K562 (cell line): Measurements from ENCODE around the gene FCHSD1. TPM values are rescaled to one million over a fixed set of nuclear protein-coding genes. Genes with fewer than 3 reads are reported as not detected.

ENCODE experiments used
- CBFA2T2 ChIP-seq: fragments of 450-650 bp; conservative IDR thresholded peaks from 2 replicates; pipeline ENCODE4 v1.6.1; 2017; ENCODE audit warnings: mild to moderate bottlenecking
- DMBX1 ChIP-seq: fragments of 250-450 bp; sonication (Bioruptor Pico); IDR thresholded peaks from 2 replicates; pipeline ENCODE4 v1.8.0; 2022; ENCODE audit warnings: inconsistent platforms, mild to moderate bottlenecking, moderate library complexity, borderline replicate concordance
- FOXP1 ChIP-seq: sonication (generic); formaldehyde crosslinking; IDR thresholded peaks from 2 replicates; pipeline ENCODE4 v1.8.0; 2022; ENCODE audit warnings: mild to moderate bottlenecking, missing genetic modification reagents
- GTF2A2 ChIP-seq: IDR thresholded peaks from 2 replicates; pipeline ENCODE4 v1.6.1; 2016; ENCODE audit warnings: mild to moderate bottlenecking, missing genetic modification characterization, missing compliant biosample characterization
- KDM1A ChIP-seq, 2 experiments: fragments of 450-650 bp; IDR thresholded peaks; 2 replicates each; pipeline ENCODE4 v1.6.1; 2016; ENCODE audit warnings: mild to moderate bottlenecking in 2 of 2
- MAZ ChIP-seq, 2 experiments: fragments of 450-650 bp in 1 of 2; sonication (generic) in 1 of 2; formaldehyde crosslinking; IDR thresholded peaks in 1 of 2; conservative IDR thresholded peaks in 1 of 2; 2 replicates each; pipeline versions ENCODE4 v1.4.0 to v1.5.0; 2020; ENCODE audit warnings: mild to moderate bottlenecking in 1 of 2, missing genetic modification reagents in 1 of 2
- MEIS2 ChIP-seq: fragments of 450-650 bp; IDR thresholded peaks from 2 replicates; pipeline ENCODE4 v1.6.1; 2014; ENCODE audit warnings: mild to moderate bottlenecking; ENCODE audit not compliant: partially characterized antibody
- POLR2AphosphoS5 ChIP-seq: IDR thresholded peaks from 2 replicates; pipeline ENCODE4 v1.6.1; 2011; ENCODE audit warnings: mild to moderate bottlenecking, low read depth, low read length, moderate library complexity; ENCODE audit not compliant: control insufficient read depth, insufficient read depth
- SAFB ChIP-seq: fragments of 200-400 bp; formaldehyde crosslinking; IDR thresholded peaks from 2 replicates; pipeline ENCODE4 v1.6.1; 2017; ENCODE audit warnings: low read depth, low read length, borderline replicate concordance
- SMARCA4 ChIP-seq: fragments of 450-650 bp; IDR thresholded peaks from 2 replicates; pipeline ENCODE4 v1.6.1; 2016
- SMARCE1 ChIP-seq: fragments of 450-650 bp; IDR thresholded peaks from 2 replicates; pipeline ENCODE4 v1.7.1; 2016; ENCODE audit warnings: mild to moderate bottlenecking
- TCF3 ChIP-seq: sonication (generic); formaldehyde crosslinking; IDR thresholded peaks from 2 replicates; pipeline ENCODE4 v1.4.0; 2020; ENCODE audit warnings: mild to moderate bottlenecking, missing genetic modification reagents
- ZNF347 ChIP-seq: fragments of 450-650 bp; formaldehyde crosslinking; IDR thresholded peaks from 2 replicates; pipeline ENCODE4 v1.4.0; 2020; ENCODE audit warnings: low read depth, mild to moderate bottlenecking, moderate library complexity
- ZNF589 ChIP-seq: fragments of 200-800 bp; sonication (Bioruptor generic); IDR thresholded peaks from 2 replicates; pipeline ENCODE4 v1.6.1; 2016; ENCODE audit warnings: low read depth, missing genetic modification characterization, missing compliant biosample characterization
- polyA plus RNA-seq, 8 experiments: library from polyadenylated mRNA; depleted of rRNA in 4 of 8; stranded (reverse) in 5 of 8; unstranded in 3 of 8; fragments of >200 nt; fragmentation: Nextera tagmentation in 2 of 8; fragmentation: Illumina TruSeq in 1 of 8; extraction: Ambion mirVana in 2 of 8; extraction: Trizol in 1 of 8; gene quantifications; 2 replicates each; pipeline versions ENCODE4 v1.2.1 to v1.2.3, GENCODE V29; 2011 to 2014; ENCODE audit warnings: inconsistent platforms in 1 of 8, missing spikeins in 1 of 8
- total RNA-seq, 7 experiments: library from RNA; depleted of rRNA in 6 of 7; stranded (reverse); fragments of >200 nt in 6 of 7; fragmentation: Illumina TruSeq in 2 of 7; extraction: Trizol in 2 of 7; gene quantifications; 2 replicates each; pipeline versions ENCODE4 v1.2.1 to v1.2.3, GENCODE V29; 2011 to 2021; ENCODE audit warnings: low replicate concordance in 1 of 7
- TF ChIP-seq, protein P1 (sequence below), 2 experiments: fragments of 450-650 bp in 1 of 2; sonication (generic) in 1 of 2; formaldehyde crosslinking in 1 of 2; IDR thresholded peaks; 2 replicates each; pipeline versions ENCODE4 v1.7.1 to v1.9.0; 2016 to 2022; ENCODE audit warnings: inconsistent platforms in 1 of 2, mild to moderate bottlenecking in 1 of 2, missing genetic modification reagents in 1 of 2
- TF ChIP-seq, protein P2 (sequence below): sonication (generic); formaldehyde crosslinking; IDR thresholded peaks from 2 replicates; pipeline ENCODE4 v1.8.0; 2022; ENCODE audit warnings: mild to moderate bottlenecking, missing genetic modification reagents

FCHSD1 gene
- total and polyA plus RNA-seq, 9 of the 15 experiments (the other 6 are each of a cell fraction or from before 2014, with no cell fraction given) = 0.35 to 37.5 (median 13.6) TPM

DNA sequence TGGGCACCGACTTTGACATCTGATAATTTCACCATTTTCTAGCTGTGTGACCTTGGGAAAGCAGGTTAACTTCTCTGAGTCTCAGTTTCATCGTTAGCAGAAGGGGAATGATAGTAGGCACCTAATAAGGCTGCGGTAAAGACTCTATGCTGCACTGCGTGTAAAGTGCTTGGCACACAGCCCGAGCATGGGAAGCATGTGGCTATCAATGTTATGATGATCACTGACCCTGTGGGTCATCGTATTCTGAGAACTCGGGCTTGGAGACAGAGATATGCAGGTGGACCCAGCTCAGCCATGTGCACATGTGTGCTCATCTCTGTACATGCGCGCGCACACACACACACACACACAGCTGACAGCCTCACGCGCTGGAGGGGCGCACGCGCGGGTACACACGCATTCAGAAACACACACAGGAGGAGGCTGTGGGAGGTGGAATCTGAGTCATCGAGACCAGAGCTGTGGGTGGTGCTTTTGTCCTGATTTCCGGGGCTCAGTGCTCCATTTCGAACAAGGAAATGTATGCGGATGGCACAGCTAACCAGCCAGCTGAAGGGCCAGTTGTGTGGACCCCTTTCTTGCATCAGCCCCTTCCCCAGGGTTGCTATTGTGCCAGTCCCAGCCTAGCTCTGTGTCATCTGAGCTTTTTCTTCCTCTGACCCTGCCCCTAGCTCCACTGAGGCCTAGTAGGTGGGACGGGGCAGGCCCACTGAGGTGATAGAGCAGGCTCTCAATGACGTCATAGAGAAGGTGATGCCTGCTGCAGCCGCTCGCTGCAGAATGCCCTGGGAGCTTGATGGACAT is 41.9 kb upstream of the FCHSD1 start (continued):
- TF ChIP-seq, protein P1, sequence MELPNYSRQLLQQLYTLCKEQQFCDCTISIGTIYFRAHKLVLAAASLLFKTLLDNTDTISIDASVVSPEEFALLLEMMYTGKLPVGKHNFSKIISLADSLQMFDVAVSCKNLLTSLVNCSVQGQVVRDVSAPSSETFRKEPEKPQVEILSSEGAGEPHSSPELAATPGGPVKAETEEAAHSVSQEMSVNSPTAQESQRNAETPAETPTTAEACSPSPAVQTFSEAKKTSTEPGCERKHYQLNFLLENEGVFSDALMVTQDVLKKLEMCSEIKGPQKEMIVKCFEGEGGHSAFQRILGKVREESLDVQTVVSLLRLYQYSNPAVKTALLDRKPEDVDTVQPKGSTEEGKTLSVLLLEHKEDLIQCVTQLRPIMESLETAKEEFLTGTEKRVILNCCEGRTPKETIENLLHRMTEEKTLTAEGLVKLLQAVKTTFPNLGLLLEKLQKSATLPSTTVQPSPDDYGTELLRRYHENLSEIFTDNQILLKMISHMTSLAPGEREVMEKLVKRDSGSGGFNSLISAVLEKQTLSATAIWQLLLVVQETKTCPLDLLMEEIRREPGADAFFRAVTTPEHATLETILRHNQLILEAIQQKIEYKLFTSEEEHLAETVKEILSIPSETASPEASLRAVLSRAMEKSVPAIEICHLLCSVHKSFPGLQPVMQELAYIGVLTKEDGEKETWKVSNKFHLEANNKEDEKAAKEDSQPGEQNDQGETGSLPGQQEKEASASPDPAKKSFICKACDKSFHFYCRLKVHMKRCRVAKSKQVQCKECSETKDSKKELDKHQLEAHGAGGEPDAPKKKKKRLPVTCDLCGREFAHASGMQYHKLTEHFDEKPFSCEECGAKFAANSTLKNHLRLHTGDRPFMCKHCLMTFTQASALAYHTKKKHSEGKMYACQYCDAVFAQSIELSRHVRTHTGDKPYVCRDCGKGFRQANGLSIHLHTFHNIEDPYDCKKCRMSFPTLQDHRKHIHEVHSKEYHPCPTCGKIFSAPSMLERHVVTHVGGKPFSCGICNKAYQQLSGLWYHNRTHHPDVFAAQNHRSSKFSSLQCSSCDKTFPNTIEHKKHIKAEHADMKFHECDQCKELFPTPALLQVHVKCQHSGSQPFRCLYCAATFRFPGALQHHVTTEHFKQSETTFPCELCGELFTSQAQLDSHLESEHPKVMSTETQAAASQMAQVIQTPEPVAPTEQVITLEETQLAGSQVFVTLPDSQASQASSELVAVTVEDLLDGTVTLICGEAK (IDR thresholded peaks at IDR 0.05) = no peak
- TF ChIP-seq, protein P1 (CRISPR knock-in tag; IDR thresholded peaks at IDR 0.05) = 0 out of 2 replicates have a peak, but pooled peaks have one; percentile 28
- TF ChIP-seq FOXP1 = peak; percentile 71
- TF ChIP-seq SAFB = no peak
- no peak for TF ChIP-seq DMBX1 (CRISPR knock-in tag)
- peak; percentile 39; the same call in 1 of the 2 replicates for TF ChIP-seq SMARCE1
- TF ChIP-seq POLR2AphosphoS5 = peak; percentile 56; the same call in 1 of the 2 replicates
- peak; percentile 80 for TF ChIP-seq CBFA2T2
- peak; percentile 22 for TF ChIP-seq MEIS2
- no peak for TF ChIP-seq MAZ (CRISPR knock-in tag; conservative IDR thresholded peaks at IDR 0.05 in 1 of 2, IDR thresholded peaks at IDR 0.05 in 1 of 2)
- TF ChIP-seq KDM1A (IDR thresholded peaks at IDR 0.05) = peak; percentile 79 to 97
- peak; percentile 45; the same call in 1 of the 2 replicates for TF ChIP-seq SMARCA4
- no peak for TF ChIP-seq ZNF347 (CRISPR knock-in tag)
- peak; percentile 88 for TF ChIP-seq TCF3 (CRISPR knock-in tag)
- TF ChIP-seq ZNF589 (CRISPR knock-in tag) = 0 out of 2 replicates have a peak, but pooled peaks have one; percentile 29
- TF ChIP-seq, protein P2, sequence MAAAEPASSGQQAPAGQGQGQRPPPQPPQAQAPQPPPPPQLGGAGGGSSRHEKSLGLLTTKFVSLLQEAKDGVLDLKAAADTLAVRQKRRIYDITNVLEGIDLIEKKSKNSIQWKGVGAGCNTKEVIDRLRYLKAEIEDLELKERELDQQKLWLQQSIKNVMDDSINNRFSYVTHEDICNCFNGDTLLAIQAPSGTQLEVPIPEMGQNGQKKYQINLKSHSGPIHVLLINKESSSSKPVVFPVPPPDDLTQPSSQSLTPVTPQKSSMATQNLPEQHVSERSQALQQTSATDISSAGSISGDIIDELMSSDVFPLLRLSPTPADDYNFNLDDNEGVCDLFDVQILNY (CRISPR knock-in tag) = 0 out of 2 replicates have a peak, but pooled peaks have one; percentile 52
- no peak for TF ChIP-seq GTF2A2 (tag)
